HG03196 (cell line): ENCODE measurements around the gene ENO1.

Source experiments
- ATAC-seq: cut with Tn5 transposase; IDR thresholded peaks from one replicate; pipeline ENCODE4 v1.9.1; 2021; ENCODE audit not compliant: unreplicated experiment

Gene ENO1

GRCh38 chr1:8871965-8872399, 6.5 kb downstream of the ENO1 start:
- no peak for ATAC-seq

- no peak for ATAC-seq
Observed at GRCh38 chr1:8871539-8871935, 6.9 kb downstream of the ENO1 start.

- no peak for ATAC-seq
Observed at GRCh38 chr1:8870616-8871538, 7.6 kb downstream of the ENO1 start.

- no peak for ATAC-seq
Observed at GRCh38 chr1:8870103-8870502, 8.4 kb downstream of the ENO1 start.

GRCh38 chr1:8867878-8868567, 10.5 kb downstream of the ENO1 start:
- no peak for ATAC-seq

- ATAC-seq = no peak
Observed at GRCh38 chr1:8866792-8867415, 11.6 kb downstream of the ENO1 start.

- no peak for ATAC-seq
Observed at GRCh38 chr1:8866173-8866791, 12.2 kb downstream of the ENO1 start.

- no peak for ATAC-seq
Observed at GRCh38 chr1:8864713-8865344, 13.7 kb downstream of the ENO1 start.

GRCh38 chr1:8863794-8864233, 14.7 kb downstream of the ENO1 start:
- no peak for ATAC-seq

GRCh38 chr1:8863138-8863537, 15.3 kb downstream of the ENO1 start:
- no peak for ATAC-seq

GRCh38 chr1:8862528-8862927, 16.0 kb downstream of the ENO1 start:
- ATAC-seq = no peak

GRCh38 chr1:8860738-8861516, 17.6 kb downstream of the ENO1 start:
- no peak for ATAC-seq

- ATAC-seq = no peak
Observed at GRCh38 chr1:8858888-8859706, 19.4 kb downstream of the ENO1 start.

GRCh38 chr1:8858112-8858668, 20.3 kb downstream of the ENO1 start:
- no peak for ATAC-seq

- ATAC-seq = no peak
Observed at GRCh38 chr1:8856689-8857412, 21.6 kb downstream of the ENO1 start.

GRCh38 chr1:8854240-8854639, 24.2 kb downstream of the ENO1 start:
- no peak for ATAC-seq

- ATAC-seq = no peak
Observed at GRCh38 chr1:8851060-8851459, 27.4 kb downstream of the ENO1 start.
